GM12892 (cell line): ENCODE results near the gene RBM39.

ENCODE experiments used
- POLR2A ChIP-seq: IDR thresholded peaks from 2 replicates; pipeline ENCODE4 v1.6.1; 2011; ENCODE audit warnings: low read depth, low read length, control low read depth
- POLR2AphosphoS5 ChIP-seq: IDR thresholded peaks from 2 replicates; pipeline ENCODE4 v1.6.1; 2011; ENCODE audit warnings: low read depth, low read length, control low read depth

GRCh38 chr20:35690265-35690664, 51.8 kb downstream of the RBM39 start:
- TF ChIP-seq POLR2A (no peak), POLR2AphosphoS5 (no peak)
